ENCODE measurements around the gene MYO5B.
A peak's percentile ranks its signal among the peaks of the same experiment; 100 is the strongest.

MYO5B gene

DNA sequence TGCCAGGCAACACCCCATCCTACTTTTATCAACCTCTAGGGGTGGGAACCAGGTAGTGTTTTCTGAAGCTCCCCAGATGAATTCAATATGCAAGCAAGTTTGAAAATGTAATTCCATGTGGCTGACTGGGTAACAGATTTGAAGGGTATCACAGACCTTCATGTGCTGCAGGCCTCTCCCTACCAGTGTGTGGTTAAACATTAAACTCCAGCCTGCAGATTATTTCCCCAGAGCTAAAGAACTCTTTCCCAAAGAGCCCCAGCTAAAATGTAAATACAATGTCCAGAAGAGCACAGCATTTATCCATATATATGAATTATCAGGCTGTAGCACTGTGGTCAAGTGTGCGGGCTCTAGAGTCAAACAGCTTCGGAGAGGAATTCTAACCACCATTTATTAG lies 134.1 kb downstream of the MYO5B start:
- DNase-seq, result no peak

DNA sequence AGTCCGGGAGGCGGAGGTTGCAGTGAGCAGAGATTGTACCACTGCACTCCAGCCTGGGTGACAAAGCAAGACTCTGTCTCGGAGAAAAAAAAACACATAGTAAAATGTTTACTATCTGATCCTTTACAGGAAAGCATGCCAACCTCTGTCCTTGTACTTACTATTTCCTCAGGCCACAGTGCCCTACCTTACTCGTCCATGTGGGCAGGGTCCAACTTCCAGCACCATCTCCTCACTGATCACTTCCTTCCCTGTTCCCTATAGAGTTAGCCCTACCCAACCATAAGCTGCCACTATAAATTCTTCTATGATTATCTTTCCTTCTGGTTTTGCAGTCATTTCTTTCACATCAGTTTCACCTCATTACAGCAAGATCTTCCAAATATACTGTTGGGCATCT lies 136.2 kb downstream of the MYO5B start:
- DNase-seq, result no peak

DNA sequence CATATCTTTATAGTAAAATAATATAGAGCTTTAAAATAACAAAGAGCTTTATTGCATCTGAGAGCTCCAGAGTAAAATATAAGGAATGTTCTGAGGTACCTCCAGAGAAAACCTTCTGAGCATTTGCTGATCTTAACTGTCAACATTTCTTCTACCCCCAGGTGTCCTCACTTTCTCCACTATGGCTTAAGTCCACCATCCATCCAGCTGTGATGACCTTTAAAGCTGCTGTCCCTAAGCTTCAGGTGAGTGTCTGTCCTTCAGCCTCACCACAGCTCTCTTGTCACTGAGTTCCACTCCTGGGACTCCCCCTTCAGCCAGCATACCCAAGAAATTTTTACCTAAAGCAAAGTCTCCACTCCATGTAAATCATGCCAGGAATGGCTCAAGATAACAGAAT lies 137.9 kb downstream of the MYO5B start:
- DNase-seq, result no peak

DNA sequence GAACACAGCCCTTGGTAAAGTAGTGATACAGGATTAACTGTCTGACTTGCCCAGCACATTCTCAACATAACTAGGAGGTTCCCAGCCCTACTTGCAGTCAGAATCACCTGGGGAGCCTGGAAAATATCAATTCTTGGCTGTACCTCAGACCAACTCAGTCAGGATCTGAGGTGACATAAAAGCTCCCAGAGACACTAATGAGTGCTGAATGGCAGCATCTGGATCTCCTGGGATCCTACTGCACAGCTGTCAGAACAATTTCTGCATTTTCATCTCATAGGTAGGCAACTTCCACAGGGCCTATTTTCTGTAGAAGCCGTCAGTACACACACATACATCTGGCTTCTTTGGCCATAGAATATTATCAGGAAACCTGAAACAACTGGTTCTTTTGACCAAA lies 138.8 kb downstream of the MYO5B start:
- no peak for DNase-seq

DNA sequence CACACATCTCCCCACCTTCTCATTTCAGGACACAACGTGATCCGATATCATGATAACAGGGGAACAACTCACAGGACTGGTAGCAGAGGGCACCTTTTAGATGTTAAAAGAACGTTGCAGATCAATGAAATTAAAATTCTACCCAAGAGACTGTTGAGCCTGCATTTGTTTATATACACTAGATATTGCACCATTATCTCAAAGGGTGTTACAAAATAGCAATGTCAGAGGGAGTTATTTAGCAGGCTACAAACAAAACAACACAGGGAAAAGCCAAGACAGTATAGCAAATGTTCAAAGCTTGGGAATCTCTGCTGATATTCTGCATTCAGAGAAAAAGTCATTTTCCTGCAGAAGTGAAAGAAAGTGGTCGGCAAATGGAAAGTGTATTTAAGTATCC lies 139.5 kb downstream of the MYO5B start:
- no peak for DNase-seq

DNA sequence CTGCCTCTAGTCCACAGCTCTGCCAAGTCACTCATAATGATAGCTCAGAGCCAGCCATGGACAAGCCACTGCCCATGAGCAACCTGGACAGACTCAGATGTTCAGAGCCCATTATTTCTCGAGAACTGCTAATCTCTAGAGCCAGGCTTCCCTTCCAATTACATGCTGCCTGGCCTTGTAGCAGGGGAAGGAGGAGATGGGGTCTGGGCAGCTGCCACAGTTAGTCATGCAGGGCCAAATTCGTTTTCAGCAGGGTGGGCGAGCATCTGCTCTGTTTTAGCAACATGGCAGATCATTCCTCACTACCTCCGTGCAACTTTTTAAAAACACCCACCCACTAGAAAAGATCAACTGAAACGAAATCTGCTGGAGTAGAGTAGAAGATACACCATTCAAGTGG lies 141.8 kb downstream of the MYO5B start:
- DNase-seq, result peak in 1 of 2 experiments; percentile 58

DNA sequence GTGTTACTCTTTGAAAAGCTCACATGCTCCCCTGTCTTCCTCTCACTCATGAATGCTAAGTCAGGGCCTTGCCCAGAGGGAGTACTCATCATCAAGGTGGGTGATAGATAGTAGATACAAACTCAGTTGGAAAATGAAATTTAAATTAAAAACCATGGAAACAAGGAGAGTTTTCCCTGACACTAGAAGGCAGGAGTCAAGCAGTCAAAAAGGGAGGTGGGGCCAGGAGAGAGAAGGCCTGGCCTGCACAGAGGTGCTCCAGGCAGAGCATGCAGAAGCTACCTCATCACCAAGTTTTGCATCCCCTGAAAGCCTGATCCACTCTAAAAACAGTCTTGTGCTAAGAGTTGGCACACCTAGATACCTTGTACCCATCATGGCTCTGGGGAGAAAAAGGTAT lies 143.7 kb downstream of the MYO5B start:
- DNase-seq, result no peak

DNA sequence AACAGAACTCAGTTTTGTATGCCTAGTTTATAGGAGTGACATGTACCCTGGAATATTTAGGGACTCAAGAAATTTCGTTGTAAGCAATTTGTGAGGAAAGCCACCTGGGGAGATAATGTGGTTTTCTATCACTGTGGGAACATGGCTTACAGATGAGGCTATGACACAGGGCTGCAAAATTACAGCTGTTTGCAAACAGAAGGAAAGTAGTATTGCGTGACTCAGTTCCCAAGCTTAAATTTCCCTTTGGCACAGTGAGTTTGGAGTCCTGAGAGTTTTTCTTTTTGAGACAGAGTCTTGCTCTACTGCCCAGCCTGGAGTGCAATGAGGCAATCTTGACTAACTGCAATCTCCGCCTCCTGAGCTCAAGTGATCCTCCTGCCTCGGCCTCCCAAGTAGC lies 149.8 kb downstream of the MYO5B start:
- DNase-seq, result no peak

DNA sequence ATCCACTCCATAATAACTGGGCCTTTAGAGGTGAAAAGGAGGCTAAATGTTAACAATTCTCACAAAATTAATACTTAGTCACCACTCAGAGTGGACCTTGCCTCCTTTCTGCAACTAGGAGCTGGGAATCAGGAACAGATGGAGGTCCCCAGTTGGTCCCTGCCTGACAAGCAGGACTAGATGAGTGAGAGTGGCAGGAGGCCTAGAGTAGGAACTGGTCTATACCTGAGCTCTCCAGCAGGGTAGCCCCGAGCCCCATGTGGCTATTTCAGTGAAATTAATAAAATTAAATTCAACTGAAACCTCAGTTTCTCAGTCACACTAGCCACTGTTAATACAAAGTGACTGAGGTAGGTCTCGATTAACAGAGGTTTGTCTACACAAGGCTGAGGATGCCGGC lies 150.5 kb downstream of the MYO5B start:
- peak; percentile 3 to 60 for DNase-seq

DNA sequence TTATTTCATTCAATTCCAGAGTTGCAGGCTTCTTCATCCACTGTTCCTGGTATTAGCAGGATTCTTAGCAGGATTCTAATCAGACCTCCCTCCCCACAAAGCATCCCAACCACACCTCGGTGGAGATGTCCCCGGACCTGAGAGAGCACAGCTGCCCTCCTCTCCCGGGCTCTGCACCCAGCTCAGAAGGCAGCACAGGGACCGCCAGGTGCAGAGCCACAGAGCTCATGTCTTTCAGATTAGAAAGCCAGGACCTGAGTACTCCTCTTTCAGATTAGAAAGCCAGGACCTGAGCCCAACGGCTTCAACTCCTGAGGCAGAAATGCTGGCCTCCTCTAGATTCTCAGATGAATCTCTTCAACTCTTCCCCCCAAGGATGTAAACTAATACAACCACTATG lies 152.3 kb downstream of the MYO5B start:
- DNase-seq, result no peak

DNA sequence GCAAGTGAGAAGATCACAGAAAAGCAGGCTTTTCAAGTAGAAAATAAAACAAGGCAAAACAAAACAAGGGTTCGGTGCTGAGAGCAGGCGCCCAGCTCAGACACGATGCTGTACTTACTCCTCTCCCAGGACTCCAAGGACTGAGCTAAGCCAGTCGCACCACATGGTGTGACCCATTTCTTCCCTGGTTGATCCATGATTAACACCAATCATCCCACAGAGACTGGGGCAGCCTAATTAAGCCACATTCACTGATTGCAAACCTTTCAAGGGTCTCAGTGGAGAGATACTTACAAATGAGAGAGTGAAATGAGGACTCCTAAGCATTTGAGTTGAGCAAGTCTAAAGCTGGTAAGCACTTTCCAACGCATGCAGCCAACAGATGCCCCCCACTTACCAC lies 155.2 kb downstream of the MYO5B start:
- DNase-seq, result no peak

DNA sequence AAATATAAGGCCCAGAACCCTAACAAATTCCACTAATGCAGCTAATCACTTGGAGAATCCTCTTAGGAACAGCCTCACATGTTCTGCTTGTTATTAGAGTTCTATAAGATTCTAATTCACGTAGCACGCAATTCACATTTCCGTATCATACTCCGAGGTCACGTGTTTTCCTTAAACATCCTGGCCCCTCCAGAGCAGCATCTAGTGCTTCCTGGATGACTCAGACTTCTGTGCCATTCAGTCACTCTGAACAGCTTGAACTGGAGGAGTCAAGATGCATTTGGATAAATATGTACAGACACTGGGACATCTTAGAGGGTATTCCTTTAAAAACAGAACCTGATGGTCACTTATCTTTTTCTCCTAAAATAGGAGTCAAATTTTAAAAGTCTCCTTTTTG lies 156.5 kb downstream of the MYO5B start:
- no peak for DNase-seq

DNA sequence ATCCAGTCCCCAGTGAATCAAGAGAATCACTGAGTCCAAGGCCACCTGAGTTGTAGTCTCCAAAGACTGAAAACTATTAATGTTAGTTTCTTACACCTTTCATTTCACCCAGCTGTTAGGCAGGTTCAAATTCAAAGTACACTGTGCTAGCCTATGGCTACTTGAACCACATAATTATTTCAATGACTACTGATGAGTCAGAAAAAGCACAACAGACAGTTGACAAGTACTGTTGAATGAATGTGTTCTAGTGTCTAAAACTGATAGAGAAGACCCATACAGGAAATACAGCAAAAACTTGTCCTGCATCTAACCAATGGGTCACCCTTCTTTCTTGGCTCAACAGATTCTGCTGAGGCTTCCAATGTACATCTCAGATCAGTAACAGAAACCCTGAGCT lies 160.9 kb downstream of the MYO5B start:
- no peak for DNase-seq

DNA sequence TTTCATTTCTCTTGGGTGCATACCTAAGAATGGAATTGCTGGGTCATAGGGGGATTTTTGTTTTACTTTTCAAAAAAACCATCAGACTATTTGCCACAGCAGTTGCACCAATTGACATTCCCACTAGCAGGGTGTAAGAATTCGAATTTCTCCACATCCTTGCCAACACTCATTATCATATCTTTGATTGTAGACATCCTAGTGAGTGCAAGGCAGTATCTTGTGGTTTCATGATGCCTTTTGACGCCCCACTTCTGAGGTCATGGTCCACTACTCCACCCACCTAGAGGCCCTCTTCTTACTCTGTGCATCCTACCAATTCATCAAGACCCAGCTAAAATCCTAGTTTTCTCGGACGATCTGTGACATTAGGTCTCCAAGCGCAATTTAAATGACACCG lies 161.9 kb downstream of the MYO5B start:
- no peak for DNase-seq

DNA sequence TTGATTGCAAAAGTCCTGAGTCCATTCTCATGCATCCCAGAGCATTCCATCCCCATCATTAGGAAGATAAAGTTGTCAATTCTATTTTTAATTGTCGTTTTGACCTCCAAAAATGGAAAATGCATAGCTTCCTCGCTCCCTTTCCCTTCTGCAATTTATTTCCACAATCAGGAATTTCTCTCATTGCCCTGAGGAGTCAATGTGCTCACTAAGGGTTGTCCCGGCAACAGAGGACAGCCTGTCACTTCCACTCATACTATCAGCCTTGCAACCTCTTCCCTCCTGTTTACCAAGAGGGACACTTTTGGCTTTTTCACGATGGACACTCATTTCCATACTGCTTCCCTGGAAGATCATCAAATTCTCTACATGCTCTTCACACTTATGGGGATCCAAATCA lies 164.8 kb downstream of the MYO5B start:
- no peak for DNase-seq

DNA sequence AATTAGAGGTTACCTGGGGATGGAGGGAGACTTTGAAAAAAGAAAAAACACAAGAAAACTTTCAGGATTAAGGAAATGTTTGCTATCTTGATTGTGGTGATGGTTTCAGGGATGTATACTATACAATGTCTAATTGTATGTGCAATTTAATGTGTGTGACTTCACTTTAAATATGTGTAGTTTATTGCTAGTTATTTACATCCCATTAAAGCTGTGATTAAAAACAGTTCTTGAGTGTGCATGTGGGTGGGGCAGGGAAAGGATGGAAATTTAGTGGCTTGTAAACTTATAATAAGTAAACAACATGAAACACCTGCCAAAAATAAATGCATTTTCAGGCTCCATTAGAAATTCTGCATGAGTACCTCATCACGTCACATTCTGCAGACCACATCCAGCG lies 167.0 kb downstream of the MYO5B start:
- DNase-seq, result no peak

DNA sequence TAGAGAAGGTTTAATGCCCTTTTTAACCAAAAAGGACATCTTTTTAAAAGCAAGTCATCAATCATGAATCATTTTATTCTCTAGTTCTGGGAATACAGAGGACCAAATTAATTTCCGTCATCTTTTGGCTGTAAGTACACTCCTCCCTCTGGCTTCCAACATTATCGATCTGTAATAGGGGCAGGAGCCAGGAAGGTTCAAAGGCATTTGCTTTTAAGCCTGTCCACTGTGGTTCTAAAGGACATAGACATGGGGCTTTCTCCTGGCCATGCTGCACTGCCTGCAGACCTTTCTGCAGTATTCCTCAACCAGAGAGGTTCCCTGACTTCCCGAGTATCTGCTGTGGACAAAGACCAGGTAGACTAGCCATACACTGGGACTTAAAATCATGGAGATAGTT lies 170.5 kb downstream of the MYO5B start:
- DNase-seq, result no peak

DNA sequence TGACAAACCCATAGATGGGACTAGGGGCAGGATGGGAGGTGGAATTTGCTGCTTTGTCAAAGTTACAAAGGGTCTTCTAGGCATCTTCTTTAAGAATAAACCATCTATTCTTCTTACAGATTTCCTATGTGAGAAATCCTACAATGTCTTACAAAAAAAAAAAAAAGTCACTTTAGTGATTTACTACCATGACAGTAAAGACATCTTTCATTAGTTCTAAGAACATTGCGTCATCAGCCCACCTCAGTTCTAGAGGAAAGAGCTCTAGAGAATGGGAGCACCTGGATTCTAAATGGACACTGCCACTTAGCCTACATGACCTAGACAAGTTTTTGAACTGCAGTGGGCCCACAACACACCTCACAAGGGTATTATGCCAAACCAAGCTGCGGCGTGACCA lies 172.0 kb downstream of the MYO5B start:
- DNase-seq, result no peak

DNA sequence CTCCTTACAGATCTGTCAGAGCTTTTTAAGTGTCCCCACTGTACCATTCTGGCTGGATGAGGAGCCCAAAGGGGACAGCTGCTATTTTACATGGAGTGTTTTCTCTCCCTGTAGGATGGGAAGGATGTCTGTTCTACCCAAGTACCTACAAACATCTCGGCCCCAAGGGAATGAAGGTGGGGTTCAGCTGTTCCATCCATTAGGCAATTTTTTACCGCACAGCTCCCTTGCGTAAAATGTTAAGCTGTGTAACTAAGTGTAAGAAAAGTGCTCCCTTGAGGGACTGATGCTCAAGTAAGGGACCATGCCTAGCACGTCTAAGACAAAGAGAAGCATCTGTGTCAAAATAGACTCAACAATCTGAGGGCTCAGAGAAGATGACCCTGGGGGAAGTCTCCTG lies 180.3 kb downstream of the MYO5B start:
- DNase-seq, result peak; percentile 16 to 45

DNA sequence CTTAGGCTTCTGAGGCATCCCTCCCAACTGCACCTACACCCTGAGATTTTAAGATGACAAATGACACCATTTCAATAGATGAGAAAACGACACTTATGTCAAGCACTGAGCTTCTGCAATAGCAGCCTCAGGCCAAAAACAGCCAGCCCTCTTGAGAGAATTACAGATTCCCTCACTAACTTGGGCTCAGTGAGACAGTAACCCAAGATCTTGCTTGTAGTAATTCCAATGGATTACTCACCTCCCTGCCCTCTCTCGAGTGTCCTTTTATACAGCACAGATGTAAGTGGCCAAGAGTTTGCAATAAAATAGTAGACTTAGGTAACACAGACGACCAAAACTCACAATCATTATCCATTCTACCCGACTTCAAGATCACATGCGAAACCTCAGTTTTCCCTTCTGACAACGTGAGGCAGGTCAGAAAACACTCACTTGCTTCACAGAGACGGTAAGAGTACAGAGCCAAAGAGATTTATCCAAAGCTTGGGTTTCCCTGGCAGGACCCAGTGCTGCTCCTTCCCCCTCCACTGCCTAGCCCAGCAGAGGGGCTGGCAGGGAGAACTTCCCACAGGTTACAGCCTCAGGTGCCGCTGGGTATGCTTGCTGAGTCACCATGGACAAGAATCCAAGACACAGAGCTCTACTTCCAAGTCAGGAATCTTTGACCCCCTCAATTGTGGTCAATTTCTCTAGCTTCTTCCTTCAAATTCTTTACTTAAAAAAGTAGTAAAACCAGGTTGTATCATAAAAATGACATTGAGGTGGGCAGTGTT lies 181.4 kb downstream of the MYO5B start:
- no peak for DNase-seq

DNA sequence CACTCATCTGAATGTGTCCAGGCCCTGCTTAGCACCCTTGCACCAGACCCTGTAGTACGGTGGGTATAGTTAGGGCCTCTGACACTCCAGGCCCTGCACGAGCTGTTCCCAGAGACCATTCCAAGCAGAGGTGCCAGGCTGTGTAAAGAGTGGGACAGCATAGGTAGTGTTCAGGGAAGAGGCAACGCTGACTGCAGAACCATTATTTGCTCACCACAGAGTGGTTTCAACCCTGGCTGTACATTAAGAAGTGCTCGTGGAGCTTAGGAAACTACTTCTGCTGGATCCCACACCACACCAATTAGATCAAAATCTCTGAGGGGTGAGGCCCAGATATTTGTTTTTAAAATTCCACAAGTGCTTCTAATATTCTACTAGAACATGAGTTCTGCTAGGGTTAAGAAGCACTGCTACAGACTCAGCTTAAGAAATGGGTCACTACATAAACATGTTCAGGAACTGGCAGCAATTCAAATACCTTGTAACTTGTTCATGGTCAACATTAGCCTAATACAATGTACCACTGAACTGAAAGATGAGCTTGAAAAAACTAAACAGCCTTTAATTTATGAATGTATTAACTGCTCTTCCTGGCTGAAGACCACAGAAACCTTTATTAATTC lies 183.0 kb downstream of the MYO5B start:
- DNase-seq, result no peak

DNA sequence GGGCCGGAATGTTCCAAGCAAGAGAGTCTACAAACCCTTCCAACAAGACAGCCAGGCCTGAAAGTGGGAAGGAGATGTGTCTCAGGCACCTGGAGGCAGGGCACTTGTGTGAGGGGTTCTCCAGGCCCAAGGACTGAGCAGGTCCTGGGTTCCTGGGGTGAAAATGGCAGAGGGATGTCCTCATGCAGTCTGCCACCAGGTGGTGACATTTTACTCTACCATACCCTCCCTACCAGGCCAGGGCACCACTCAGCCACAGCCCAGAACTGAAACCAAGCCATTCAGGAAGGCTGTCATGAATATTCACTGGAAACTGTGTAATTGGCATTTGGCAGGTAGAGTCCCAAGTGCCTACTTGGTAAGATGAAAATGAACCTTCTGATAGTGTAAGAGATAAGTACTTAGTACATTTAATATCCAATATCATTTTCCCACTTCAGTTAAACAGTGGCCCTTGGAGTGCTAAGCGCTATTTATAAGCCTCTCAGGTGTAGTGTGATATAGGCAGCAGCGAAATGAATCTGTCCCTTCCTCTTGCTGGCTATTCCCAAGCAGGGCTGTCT lies 185.1 kb downstream of the MYO5B start:
- DNase-seq, result peak; percentile 51 to 74

DNA sequence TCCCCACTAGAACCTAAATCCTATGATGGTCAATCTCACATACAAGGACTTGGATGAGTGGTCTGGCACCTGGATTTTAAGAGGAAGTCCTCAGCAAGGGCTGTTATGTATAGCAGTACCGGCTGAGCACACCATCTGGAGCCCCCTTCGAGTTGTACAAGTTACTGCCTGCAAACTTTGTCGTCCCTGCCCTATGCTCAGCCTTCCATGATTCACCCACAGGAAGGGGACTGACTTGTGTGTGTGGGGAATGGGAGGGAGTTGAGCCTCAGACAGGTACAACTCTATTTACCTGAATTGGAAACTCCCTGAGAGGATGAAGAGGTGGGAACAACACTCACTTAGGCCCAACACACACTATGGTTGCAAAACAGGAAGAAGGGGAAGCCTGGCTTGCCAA lies 186.6 kb downstream of the MYO5B start:
- peak; percentile 87 to 93 for DNase-seq

DNA sequence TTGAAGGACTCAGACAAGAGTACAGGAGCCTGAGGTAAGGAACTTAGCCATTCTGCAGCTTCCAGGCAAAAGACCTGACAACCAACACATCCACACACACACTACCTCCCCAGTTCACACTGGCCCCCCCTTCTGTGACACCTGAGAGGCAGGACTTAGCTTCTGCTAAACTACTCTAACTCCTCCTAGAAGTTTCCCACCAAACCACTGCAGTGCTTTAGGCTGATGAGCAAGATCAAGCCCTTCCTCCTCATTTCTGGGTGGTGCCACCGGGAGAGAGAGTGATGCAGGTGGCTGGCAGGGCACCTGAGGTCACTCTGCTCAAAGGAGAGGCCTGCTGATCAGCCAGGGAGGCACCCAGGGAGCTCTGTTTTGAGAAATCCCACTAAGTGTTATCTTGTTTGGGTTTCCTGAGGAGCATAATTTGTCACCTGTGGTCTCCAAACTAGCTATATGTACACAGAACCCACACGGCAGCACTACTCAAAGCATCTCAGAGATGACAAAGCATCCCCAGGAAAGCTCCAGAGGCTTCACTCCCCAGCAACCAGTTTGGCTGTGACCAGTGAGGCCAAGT lies 188.4 kb downstream of the MYO5B start:
- DNase-seq, result no peak

Data from NCI-H524 (cell line).